Measurements from ENCODE around the gene CYP3A7. TPM values are rescaled to one million over a fixed set of nuclear protein-coding genes. Genes with fewer than 3 reads are reported as not detected.

CYP3A7 gene
- total and polyA plus RNA-seq, 2 donors (not counting 3 experiments of a cell fraction or from before 2014, with no cell fraction given): not detected

DNA sequence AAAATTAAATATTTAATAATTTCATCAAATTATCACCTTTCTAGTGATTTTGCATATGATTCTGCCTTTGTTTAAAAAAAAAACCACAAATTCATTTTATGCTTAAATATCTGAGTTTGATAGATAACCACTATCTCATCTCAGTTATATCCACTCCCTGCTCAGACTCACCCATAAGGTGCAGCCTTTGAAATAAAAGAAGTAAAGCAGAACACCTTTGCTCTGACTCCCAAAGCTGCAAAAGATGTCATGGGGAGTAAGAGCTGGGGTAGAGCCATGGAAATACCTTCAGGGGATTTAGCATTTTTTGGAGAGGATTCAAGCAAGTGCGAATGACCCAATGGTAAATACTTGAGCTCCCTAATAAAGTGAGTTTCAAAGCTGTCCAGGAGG lies 40.1 kb downstream of the CYP3A7 start:
- Histone ChIP-seq H3K27me3 (ENCODE audit: control insufficient read depth in 2 of 2, insufficient read depth in 2 of 2, low read length in 2 of 2) (peaks cover 7 to 14% of the 10 kb centered on the region in 2 experiments), H4K20me1 (replicated peaks; ENCODE audit: control insufficient read depth, extremely low read depth, insufficient read depth, low read length) (no peaks in the 10 kb centered on the region), H3K4me1 (ENCODE audit: control insufficient read depth, extremely low read depth, insufficient read depth, low read length) (peaks cover 3% of the 10 kb centered on the region), H3K36me3 (ENCODE audit: control insufficient read depth in 2 of 2, extremely low read depth in 1 of 2, insufficient read depth in 2 of 2, low read length in 2 of 2) (no peaks in the 10 kb centered on the region), H3K9me3 (replicated peaks; ENCODE audit: control insufficient read depth, insufficient read depth, low read length) (no peaks in the 10 kb centered on the region), H3K9me1 (replicated peaks; ENCODE audit: control insufficient read depth, extremely low read depth, insufficient read depth, low read length) (no peaks in the 10 kb centered on the region), H3K27ac (ENCODE audit: insufficient read depth, low read depth, low read length) (no peak overlapping the region), H3K4me2 (ENCODE audit: insufficient read depth, low read length) (no peak overlapping the region), H3K9ac (replicated peaks; ENCODE audit: extremely low read depth, insufficient read depth, low read length) (no peak overlapping the region), H2AFZ (ENCODE audit: low read depth, low read length) (no peak overlapping the region), H3K4me3 (replicated peaks in 1 of 3; ENCODE audit: insufficient read depth in 1 of 3, low read depth in 1 of 3, low read length in 3 of 3) (no peak overlapping the region), H3K79me2 (ENCODE audit: control insufficient read depth, insufficient read depth, low read length) (no peaks in the 10 kb centered on the region)
- ChIA-PET POLR2A (no interaction called here), CTCF (no interaction called here)
- no TSS peak for BruUV-seq (replicated peaks)
- DNase-seq (ENCODE audit: low read depth, low spot score) (no peak), FAIRE-seq (no peak)
- intact Hi-C loops (cut with micrococcal nuclease) (no loop called here), dilution Hi-C loops (cut with MboI; ENCODE audit: extremely low pct_ligation_motif_present, low sequenced_read_pairs) (no loop called here)
- TF ChIP-seq, protein P1, sequence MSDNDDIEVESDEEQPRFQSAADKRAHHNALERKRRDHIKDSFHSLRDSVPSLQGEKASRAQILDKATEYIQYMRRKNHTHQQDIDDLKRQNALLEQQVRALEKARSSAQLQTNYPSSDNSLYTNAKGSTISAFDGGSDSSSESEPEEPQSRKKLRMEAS (IDR thresholded peaks at IDR 0.05; ENCODE audit: insufficient read depth, insufficient read length): no peak
- TF ChIP-seq GATA2 (IDR thresholded peaks at IDR 0.05; ENCODE audit: insufficient read depth, insufficient read length, low read depth, low read length): no peak
- TF ChIP-seq MYC (IDR thresholded peaks at IDR 0.05; ENCODE audit: low read depth, low read length): no peak
- TF ChIP-seq FOS (IDR thresholded peaks at IDR 0.05; ENCODE audit: borderline replicate concordance, insufficient read depth, low read length): no peak
- TF ChIP-seq EZH2 (IDR thresholded peaks at IDR 0.05; ENCODE audit: borderline replicate concordance, low read depth, low read length, severe bottlenecking): no peak
- no peak for TF ChIP-seq POLR2A (IDR thresholded peaks at IDR 0.05; ENCODE audit: low read depth, low read length)
- no peak for TF ChIP-seq POLR2AphosphoS5 (IDR thresholded peaks at IDR 0.05; ENCODE audit: insufficient read depth, low read depth, low read length)
- TF ChIP-seq, protein P2, sequence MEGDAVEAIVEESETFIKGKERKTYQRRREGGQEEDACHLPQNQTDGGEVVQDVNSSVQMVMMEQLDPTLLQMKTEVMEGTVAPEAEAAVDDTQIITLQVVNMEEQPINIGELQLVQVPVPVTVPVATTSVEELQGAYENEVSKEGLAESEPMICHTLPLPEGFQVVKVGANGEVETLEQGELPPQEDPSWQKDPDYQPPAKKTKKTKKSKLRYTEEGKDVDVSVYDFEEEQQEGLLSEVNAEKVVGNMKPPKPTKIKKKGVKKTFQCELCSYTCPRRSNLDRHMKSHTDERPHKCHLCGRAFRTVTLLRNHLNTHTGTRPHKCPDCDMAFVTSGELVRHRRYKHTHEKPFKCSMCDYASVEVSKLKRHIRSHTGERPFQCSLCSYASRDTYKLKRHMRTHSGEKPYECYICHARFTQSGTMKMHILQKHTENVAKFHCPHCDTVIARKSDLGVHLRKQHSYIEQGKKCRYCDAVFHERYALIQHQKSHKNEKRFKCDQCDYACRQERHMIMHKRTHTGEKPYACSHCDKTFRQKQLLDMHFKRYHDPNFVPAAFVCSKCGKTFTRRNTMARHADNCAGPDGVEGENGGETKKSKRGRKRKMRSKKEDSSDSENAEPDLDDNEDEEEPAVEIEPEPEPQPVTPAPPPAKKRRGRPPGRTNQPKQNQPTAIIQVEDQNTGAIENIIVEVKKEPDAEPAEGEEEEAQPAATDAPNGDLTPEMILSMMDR (IDR thresholded peaks at IDR 0.05; ENCODE audit: extremely low read depth in 1 of 2, insufficient read depth in 1 of 2, low read depth in 1 of 2, low read length in 2 of 2): no peak
- no peak for TF ChIP-seq JUN (IDR thresholded peaks at IDR 0.05; ENCODE audit: borderline replicate concordance, insufficient read depth, insufficient read length, low read depth)

Data from endothelial cell of umbilical vein (primary cell).